Sigmoid colon (tissue), 7 donors: Measurements from ENCODE around the gene HCN3. TPM values are rescaled to one million over a fixed set of nuclear protein-coding genes. Genes with fewer than 3 reads are reported as not detected.

Experiments used
- DNase-seq: peaks from one replicate; pipeline ENCODE4 v3.0.0-alpha.2; 2019
- H3K27ac ChIP-seq, 4 donors: fragments of 200-600 bp; sonication (generic); one replicate each; pipeline ENCODE4 v1.5.1; 2016 to 2019; ENCODE audit warnings: mild to moderate bottlenecking in 1 of 4
- H3K27me3 ChIP-seq, 3 donors: fragments of 200-600 bp; sonication (generic); one replicate each; pipeline ENCODE4 v1.5.1; 2019; ENCODE audit warnings: mild to moderate bottlenecking in 1 of 3
- H3K36me3 ChIP-seq, 4 donors: fragments of 200-600 bp; sonication (generic); one replicate each; pipeline ENCODE4 v1.5.1; 2016 to 2019
- H3K4me1 ChIP-seq, 4 donors: fragments of 200-600 bp; sonication (generic); one replicate each; pipeline ENCODE4 v1.5.1; 2017 to 2019
- H3K4me3 ChIP-seq, 4 donors: fragments of 200-600 bp; sonication (generic); one replicate each; pipeline ENCODE4 v1.5.1; 2017 to 2019; ENCODE audit warnings: mild to moderate bottlenecking in 2 of 4, moderate library complexity in 1 of 4
- H3K9me3 ChIP-seq, 4 donors: fragments of 200-600 bp in 3 of 4; sonication (generic) in 3 of 4; one replicate each; pipeline versions ENCODE4 v1.5.1 to v1.6.1; 2013 to 2019
- EP300 ChIP-seq, 4 donors: sonication (generic); formaldehyde crosslinking; IDR thresholded peaks; one replicate each; pipeline ENCODE4 v1.6.1; 2017; ENCODE audit warnings: antibody characterized with exemption in 4 of 4
- POLR2A ChIP-seq, 2 donors: fragments of 450-650 bp; IDR thresholded peaks; one replicate each; pipeline ENCODE4 v1.6.1; 2016; ENCODE audit warnings: antibody characterized with exemption in 2 of 2, mild to moderate bottlenecking in 2 of 2, moderate library complexity in 2 of 2
- POLR2AphosphoS5 ChIP-seq, 4 donors: sonication (generic); formaldehyde crosslinking; IDR thresholded peaks; one replicate each; pipeline ENCODE4 v1.6.1; 2017; ENCODE audit warnings: antibody characterized with exemption in 4 of 4
- WGBS, 2 donors: extraction: QIAGEN DNeasy Blood & Tissue Kit; methylation state at CpG; one replicate each; pipeline ENCODE4 v1.1.7; 2013; 5-methylcytosine and 5-hydroxymethylcytosine counted together
- intact Hi-C: fragments of 100-400 bp; cut with DNase I; formaldehyde crosslinking; loops from one replicate; pipeline ENCODE4 v1.15.1; 2023
- polyA plus RNA-seq, 3 donors: library from polyadenylated mRNA; stranded (reverse); fragments of 200-250 nt; gene quantifications; one replicate each; pipeline ENCODE4 v1.2.3, GENCODE V29; 2013
- total RNA-seq, 4 donors: library from RNA; depleted of rRNA; stranded (reverse); fragments of >200 nt; gene quantifications; one replicate each; pipeline ENCODE4 v1.1.0, GENCODE V29; 2016
- TF ChIP-seq, protein P1 (sequence below), 4 experiments: fragments of 450-650 bp in 3 of 4; fragments of 200-600 bp in 1 of 4; IDR thresholded peaks; one replicate each; pipeline ENCODE4 v1.5.1; 2016 to 2019; ENCODE audit warnings: antibody characterized with exemption in 4 of 4, mild to moderate bottlenecking in 3 of 4, moderate library complexity in 2 of 4
- donor health status: healthy with polysubstance abuse.
- donor health status: Bipolar disorder and iron deficiency.
- donor health status: healthy.

HCN3 gene
- total and polyA plus RNA-seq, 7 donors: 0.69 to 8.6 (median 2.1) TPM

GRCh38 chr1:155301342-155301841 is 24.1 kb downstream of the HCN3 start, which contains the start of gene PKLR:
TSS of gene PKLR (minus strand) at chr1:155301438. CDS start at chr1:155301395, 43 bp downstream.
- Histone ChIP-seq H3K36me3 (no peaks in the 10 kb centered on the region), H3K27ac (no peak within 1 kb of the TSS), H3K4me1 (no peaks in the 10 kb centered on the region), H3K9me3 (no peaks in the 10 kb centered on the region), H3K4me3 (no peak within 1 kb of the TSS), H3K27me3 (peaks cover 0 to 13% (median 0%) of the 10 kb centered on the region in 3 donors)
- 94 to 96% methylated on average over 5 of the region's 5 CpGs for WGBS, 2 donors
- intact Hi-C loops: no loop called here
- DNase-seq: no peak
- TF ChIP-seq, protein P1, sequence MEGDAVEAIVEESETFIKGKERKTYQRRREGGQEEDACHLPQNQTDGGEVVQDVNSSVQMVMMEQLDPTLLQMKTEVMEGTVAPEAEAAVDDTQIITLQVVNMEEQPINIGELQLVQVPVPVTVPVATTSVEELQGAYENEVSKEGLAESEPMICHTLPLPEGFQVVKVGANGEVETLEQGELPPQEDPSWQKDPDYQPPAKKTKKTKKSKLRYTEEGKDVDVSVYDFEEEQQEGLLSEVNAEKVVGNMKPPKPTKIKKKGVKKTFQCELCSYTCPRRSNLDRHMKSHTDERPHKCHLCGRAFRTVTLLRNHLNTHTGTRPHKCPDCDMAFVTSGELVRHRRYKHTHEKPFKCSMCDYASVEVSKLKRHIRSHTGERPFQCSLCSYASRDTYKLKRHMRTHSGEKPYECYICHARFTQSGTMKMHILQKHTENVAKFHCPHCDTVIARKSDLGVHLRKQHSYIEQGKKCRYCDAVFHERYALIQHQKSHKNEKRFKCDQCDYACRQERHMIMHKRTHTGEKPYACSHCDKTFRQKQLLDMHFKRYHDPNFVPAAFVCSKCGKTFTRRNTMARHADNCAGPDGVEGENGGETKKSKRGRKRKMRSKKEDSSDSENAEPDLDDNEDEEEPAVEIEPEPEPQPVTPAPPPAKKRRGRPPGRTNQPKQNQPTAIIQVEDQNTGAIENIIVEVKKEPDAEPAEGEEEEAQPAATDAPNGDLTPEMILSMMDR (IDR thresholded peaks at IDR 0.05): no peak
- no peak for TF ChIP-seq EP300 (IDR thresholded peaks at IDR 0.05)
- TF ChIP-seq POLR2AphosphoS5 (IDR thresholded peaks at IDR 0.05): no peak
- no peak for TF ChIP-seq POLR2A (IDR thresholded peaks at IDR 0.05)

GRCh38 chr1:155304558-155305063 is 27.3 kb downstream of the HCN3 start:
- 29 to 71% methylated on average over 11 of the region's 11 CpGs for WGBS, 2 donors
- H3K9me3 ChIP-seq: no peaks in the 10 kb centered on the region
- intact Hi-C loops: no loop called here
- H3K27me3 ChIP-seq: no peaks in the 10 kb centered on the region
- no peak for TF ChIP-seq POLR2AphosphoS5 (IDR thresholded peaks at IDR 0.05)
- TF ChIP-seq EP300 (IDR thresholded peaks at IDR 0.05): no peak
- TF ChIP-seq, protein P1 (IDR thresholded peaks at IDR 0.05): no peak
- no peak for TF ChIP-seq POLR2A (IDR thresholded peaks at IDR 0.05)
- DNase-seq: no peak
- H3K27ac ChIP-seq: no peak overlapping the region
- peaks cover 0 to 16% (median 9%) of the 10 kb centered on the region in 4 donors for H3K4me1 ChIP-seq
- H3K36me3 ChIP-seq: no peaks in the 10 kb centered on the region
- no peak overlapping the region for H3K4me3 ChIP-seq

- no peak overlapping the region for H3K27ac ChIP-seq
- H3K36me3 ChIP-seq: peaks cover 0 to 4% (median 0%) of the 10 kb centered on the region in 4 donors
- no peak for TF ChIP-seq EP300 (IDR thresholded peaks at IDR 0.05)
- TF ChIP-seq, protein P1 (IDR thresholded peaks at IDR 0.05): no peak
- TF ChIP-seq POLR2A (IDR thresholded peaks at IDR 0.05): no peak
- no peak for TF ChIP-seq POLR2AphosphoS5 (IDR thresholded peaks at IDR 0.05)
- H3K9me3 ChIP-seq: no peaks in the 10 kb centered on the region
- DNase-seq: no peak
- WGBS, 2 donors: 73 to 80% methylated on average over 7 of the region's 7 CpGs
- H3K4me3 ChIP-seq: no peak overlapping the region
- H3K4me1 ChIP-seq: peaks cover 0 to 25% (median 19%) of the 10 kb centered on the region in 4 donors
- intact Hi-C loops: loop anchor here (2.0 kb wide), 1 partner anchor 27 kb away; no protein-coding TSS in a partner anchor
- H3K27me3 ChIP-seq: no peaks in the 10 kb centered on the region
These were observed 28.7 kb downstream of the HCN3 start for GRCh38 chr1:155305881-155306391.

DNA sequence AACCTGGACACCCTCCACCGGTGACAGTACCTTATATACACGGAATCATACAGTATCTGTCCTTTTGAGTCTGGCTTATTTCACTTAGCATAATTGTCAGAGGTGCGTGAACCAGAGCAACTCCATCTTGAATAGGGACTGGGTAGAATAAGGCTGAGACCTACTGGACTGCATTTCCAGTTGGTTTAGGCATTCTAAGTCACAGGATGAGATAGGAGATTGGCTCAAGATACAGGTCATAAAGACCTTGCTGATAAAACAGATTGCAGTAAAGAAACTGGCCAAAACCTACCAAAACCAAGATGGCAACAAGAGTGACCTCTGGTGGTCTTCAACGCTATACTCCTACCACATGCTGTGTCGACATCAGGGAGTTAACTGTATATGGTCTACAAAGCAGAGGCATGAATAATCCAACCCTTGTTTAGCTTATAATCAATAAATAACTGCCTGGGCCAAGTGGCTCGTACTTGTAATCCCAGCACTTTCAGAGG is 30.0 kb downstream of the HCN3 start:
- 59 to 82% methylated on average over 6 of the region's 6 CpGs for WGBS, 2 donors
- Histone ChIP-seq H3K4me3 (no peak overlapping the region), H3K36me3 (peaks cover 0 to 12% (median 0%) of the 10 kb centered on the region in 4 donors), H3K27me3 (no peaks in the 10 kb centered on the region), H3K4me1 (peaks cover 0 to 26% (median 19%) of the 10 kb centered on the region in 4 donors), H3K27ac (peak overlapping the region in 1 of 4 donors; percentile 88), H3K9me3 (no peaks in the 10 kb centered on the region)
- intact Hi-C loops: loop anchor here (2.0 kb wide), 1 partner anchor 28 kb away; no protein-coding TSS in a partner anchor
- TF ChIP-seq, protein P1 (IDR thresholded peaks at IDR 0.05): peak in 2 of 4 experiments; percentile 11 to 27
- TF ChIP-seq POLR2A (IDR thresholded peaks at IDR 0.05): no peak
- DNase-seq: no peak
